Type B pancreatic cell (in vitro differentiated cells): ENCODE results near the gene RASGEF1C. TPM values are rescaled to one million over a fixed set of nuclear protein-coding genes. Genes with fewer than 3 reads are reported as not detected.

Source experiments
- DNase-seq: peaks from one replicate; pipeline ENCODE4 v3.0.0; 2021; ENCODE audit warnings: mixed read lengths; ENCODE audit not compliant: unreplicated experiment; ENCODE audit errors: extremely low spot score
- H3K27ac Mint-ChIP-seq: 2 replicates; pipeline ENCODE4 v1.8.0; 2021; ENCODE audit warnings: mild to moderate bottlenecking, mixed read lengths
- H3K27me3 Mint-ChIP-seq: 2 replicates; pipeline ENCODE4 v1.8.0; 2021; ENCODE audit warnings: mixed read lengths
- H3K36me3 Mint-ChIP-seq: 2 replicates; pipeline ENCODE4 v1.8.0; 2021; ENCODE audit warnings: mixed read lengths
- H3K4me1 Mint-ChIP-seq: one replicate; pipeline ENCODE4 v1.8.0; 2021; ENCODE audit warnings: mixed read lengths; ENCODE audit not compliant: unreplicated experiment
- H3K4me3 Mint-ChIP-seq: 2 replicates; pipeline ENCODE4 v1.8.0; 2021; ENCODE audit warnings: mild to moderate bottlenecking, mixed read lengths
- H3K9me3 Mint-ChIP-seq: 2 replicates; pipeline ENCODE4 v1.8.0; 2021; ENCODE audit warnings: mixed read lengths
- total RNA-seq: library from RNA; stranded (reverse); gene quantifications from 2 replicates; pipeline ENCODE4 v1.2.1, GENCODE V29; 2021; ENCODE audit warnings: low replicate concordance
- TF ChIP-seq, protein P1 (sequence below): fragments of 200-600 bp; sonication (generic); conservative IDR thresholded peaks from 2 replicates; pipeline ENCODE4 v1.5.0; 2021; ENCODE audit warnings: antibody characterized with exemption, mild to moderate bottlenecking

Gene RASGEF1C
- total RNA-seq, 1 donor from 2014 or later: 0.77 TPM

DNA sequence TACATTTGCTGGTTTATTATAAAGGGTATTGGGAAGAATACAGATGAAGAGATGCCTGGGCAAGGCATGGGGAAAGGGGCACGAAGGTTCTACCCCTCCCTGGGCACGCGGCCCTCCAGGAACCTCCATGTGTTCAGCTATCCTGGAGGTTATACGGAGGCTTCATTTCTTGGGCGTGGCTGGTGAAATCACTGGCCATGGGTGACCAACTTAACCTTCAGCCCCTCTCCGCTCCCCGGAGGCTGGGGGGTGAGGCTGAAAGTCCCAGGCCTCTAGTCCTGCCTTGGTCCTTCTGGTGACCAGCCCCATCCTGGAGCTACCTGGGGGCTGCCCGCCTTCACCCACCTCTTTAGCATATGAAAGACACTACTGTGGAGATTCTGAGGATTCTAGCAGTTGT lies 120.5 kb downstream of the RASGEF1C start:
- H3K27ac Mint-ChIP-seq: no peak overlapping the region
- no peaks in the 10 kb centered on the region for H3K36me3 Mint-ChIP-seq
- TF ChIP-seq, protein P1, sequence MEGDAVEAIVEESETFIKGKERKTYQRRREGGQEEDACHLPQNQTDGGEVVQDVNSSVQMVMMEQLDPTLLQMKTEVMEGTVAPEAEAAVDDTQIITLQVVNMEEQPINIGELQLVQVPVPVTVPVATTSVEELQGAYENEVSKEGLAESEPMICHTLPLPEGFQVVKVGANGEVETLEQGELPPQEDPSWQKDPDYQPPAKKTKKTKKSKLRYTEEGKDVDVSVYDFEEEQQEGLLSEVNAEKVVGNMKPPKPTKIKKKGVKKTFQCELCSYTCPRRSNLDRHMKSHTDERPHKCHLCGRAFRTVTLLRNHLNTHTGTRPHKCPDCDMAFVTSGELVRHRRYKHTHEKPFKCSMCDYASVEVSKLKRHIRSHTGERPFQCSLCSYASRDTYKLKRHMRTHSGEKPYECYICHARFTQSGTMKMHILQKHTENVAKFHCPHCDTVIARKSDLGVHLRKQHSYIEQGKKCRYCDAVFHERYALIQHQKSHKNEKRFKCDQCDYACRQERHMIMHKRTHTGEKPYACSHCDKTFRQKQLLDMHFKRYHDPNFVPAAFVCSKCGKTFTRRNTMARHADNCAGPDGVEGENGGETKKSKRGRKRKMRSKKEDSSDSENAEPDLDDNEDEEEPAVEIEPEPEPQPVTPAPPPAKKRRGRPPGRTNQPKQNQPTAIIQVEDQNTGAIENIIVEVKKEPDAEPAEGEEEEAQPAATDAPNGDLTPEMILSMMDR: no peak
- H3K9me3 Mint-ChIP-seq: no peaks in the 10 kb centered on the region
- peaks cover 16% of the 10 kb centered on the region for H3K4me1 Mint-ChIP-seq
- H3K27me3 Mint-ChIP-seq: no peaks in the 10 kb centered on the region
- DNase-seq: no peak
- peak overlapping the region; percentile 76 for H3K4me3 Mint-ChIP-seq

DNA sequence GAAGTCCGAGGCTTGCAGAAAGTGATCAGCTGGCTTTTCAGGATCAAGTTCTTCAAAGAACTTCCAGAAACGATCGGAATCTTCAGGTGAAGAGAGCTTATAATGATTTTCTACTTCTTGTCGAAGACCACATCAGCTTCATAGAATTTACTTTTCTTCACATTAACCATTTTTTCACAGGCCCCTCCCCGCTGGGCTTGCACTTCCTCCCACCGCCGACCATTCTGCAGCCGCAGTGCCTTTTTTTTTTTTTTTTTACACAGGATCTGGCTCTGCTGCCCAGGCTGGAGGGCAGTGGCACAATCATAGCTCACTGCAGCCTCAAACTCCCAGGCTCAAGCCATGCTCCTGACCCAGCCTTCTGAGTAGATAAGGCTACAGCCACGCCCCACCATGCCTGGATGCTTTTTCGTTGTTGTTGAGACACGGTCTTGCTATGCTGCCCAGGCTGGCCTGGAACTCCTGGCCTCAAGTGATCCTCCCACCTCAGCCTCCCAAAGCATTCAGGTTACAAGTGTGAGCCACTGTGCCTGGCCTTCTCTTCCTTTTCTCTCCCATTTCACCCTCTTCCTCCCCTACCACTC lies 122.1 kb downstream of the RASGEF1C start:
- Mint-ChIP-seq H3K9me3 (no peaks in the 10 kb centered on the region), H3K36me3 (no peaks in the 10 kb centered on the region), H3K4me1 (peaks cover 16% of the 10 kb centered on the region), H3K4me3 (no peak overlapping the region), H3K27ac (no peak overlapping the region), H3K27me3 (no peaks in the 10 kb centered on the region)
- DNase-seq: no peak
- TF ChIP-seq, protein P1: no peak

DNA sequence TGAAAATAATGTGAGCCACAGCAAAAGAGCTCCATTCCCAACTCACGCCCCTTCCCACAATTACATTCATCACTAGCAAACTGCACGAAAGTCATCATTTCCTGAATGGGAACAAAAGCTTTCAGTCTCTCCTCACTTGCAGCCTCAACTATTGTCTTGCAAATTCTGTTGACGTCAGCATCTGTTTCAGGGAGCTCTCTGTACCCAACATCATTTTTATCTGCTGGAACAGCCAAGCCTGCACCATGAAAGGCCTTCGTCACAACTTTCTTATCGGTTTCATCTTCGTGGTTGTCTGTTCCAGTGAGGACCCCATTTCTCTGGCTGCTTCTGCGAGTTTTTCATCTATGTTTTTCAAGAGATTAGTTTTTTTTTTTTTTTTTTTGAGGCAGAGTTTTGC lies 123.2 kb downstream of the RASGEF1C start:
- peak overlapping the region; percentile 61 for H3K27ac Mint-ChIP-seq
- H3K4me1 Mint-ChIP-seq: peaks cover 10% of the 10 kb centered on the region
- no peaks in the 10 kb centered on the region for H3K36me3 Mint-ChIP-seq

DNA sequence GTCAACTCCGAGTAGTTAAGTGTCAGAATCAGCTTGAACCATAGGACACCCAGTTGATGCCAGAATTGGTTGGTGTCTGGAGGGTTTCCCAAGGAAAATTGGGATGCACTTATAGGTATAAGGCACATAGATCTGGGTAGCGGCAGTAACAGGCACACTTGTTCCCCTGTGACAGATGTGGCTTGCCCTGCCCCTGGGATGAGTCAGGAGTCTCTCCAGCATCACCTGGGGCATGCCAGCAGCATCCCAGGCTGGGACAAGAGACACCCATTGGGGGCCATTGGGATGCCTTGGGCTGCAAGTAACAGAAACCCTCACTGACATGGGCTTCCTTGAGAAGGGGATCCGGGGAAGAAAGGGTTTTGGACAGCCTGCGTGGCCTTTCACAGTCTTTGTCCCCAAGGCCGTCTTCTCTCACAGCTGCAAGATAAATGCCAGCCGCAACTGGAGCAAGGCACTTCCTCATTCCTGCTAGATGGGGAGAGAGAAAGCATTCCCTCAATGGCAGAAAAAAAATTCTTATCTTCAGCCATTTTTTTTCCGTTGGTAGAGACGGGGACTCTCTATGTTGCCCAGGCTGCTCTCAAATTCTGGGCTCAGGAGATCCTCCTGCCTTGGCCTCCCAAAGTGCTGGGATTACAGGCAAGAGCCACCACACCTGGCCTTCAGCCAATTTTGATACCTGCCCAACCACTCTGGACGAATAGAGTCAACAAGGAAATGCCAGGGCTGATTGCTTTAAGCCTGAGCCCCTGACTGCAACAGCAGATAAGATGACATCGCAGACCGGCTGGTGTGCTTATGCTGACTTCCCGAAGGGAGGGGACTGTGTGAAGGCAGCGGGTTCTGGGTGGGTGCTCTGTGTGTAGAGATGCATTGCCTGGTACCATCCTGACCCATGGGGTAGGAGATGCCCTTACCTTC lies 124.1 kb downstream of the RASGEF1C start:
- TF ChIP-seq, protein P1: no peak
- no peak for DNase-seq
- peaks cover 6% of the 10 kb centered on the region for H3K4me1 Mint-ChIP-seq
- H3K9me3 Mint-ChIP-seq: no peaks in the 10 kb centered on the region
- H3K36me3 Mint-ChIP-seq: no peaks in the 10 kb centered on the region
- peak overlapping the region; percentile 79 for H3K27ac Mint-ChIP-seq
- no peak overlapping the region for H3K4me3 Mint-ChIP-seq
- H3K27me3 Mint-ChIP-seq: no peaks in the 10 kb centered on the region

More for the DNA sequence above, 123.2 kb downstream of the RASGEF1C start:
- TF ChIP-seq, protein P1: no peak
- Mint-ChIP-seq H3K4me3 (peak overlapping the region; percentile 36), H3K27me3 (no peaks in the 10 kb centered on the region), H3K9me3 (no peaks in the 10 kb centered on the region)
- no peak for DNase-seq

DNA sequence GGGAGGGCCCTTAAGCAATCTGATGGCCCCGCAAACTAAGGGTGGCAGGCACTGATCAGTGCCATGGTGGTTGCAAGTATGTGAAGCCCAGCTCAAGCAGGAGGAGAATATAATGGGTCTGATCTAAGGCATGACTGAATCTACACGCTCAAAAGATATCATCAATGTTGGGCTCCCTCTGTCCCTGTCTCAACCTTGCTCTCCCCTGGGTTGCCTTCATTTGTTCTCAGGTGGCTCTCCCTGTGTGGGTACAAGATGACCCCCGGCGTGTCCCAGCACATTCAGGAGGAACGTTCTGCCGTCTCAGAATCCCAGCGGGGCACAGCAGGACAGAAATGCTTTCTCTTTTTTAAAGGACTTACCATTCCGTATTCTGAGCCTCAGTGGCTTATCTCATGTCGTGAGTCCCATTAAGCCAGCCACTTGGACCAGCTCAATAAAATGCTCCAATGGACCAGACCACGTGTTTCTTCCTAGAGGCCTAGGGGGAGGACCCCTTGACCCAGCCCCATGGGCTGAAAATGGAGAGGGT lies 125.4 kb downstream of the RASGEF1C start:
- H3K27ac Mint-ChIP-seq: peak overlapping the region; percentile 31
- peaks cover 6% of the 10 kb centered on the region for H3K4me1 Mint-ChIP-seq
- no peaks in the 10 kb centered on the region for H3K9me3 Mint-ChIP-seq
- H3K27me3 Mint-ChIP-seq: no peaks in the 10 kb centered on the region
- no peak for DNase-seq
- TF ChIP-seq, protein P1: no peak
- H3K36me3 Mint-ChIP-seq: no peaks in the 10 kb centered on the region
- H3K4me3 Mint-ChIP-seq: no peak overlapping the region
